ENCODE data around the gene NT5C.
"Not testable (repeated sequence)": the region's sequence is repeated elsewhere in the genome, so short reads cannot be mapped to it uniquely, and the experiment has no call there.

The NT5C gene

GRCh38 chr17:75130632-75131277, 787 bp downstream of the NT5C start:
- DNase-seq (ENCODE audit: low read depth), result no peak
- H3K4me3 ChIP-seq (ENCODE audit: low read length), result peak overlapping the region; percentile 73
- TF ChIP-seq, protein P1, sequence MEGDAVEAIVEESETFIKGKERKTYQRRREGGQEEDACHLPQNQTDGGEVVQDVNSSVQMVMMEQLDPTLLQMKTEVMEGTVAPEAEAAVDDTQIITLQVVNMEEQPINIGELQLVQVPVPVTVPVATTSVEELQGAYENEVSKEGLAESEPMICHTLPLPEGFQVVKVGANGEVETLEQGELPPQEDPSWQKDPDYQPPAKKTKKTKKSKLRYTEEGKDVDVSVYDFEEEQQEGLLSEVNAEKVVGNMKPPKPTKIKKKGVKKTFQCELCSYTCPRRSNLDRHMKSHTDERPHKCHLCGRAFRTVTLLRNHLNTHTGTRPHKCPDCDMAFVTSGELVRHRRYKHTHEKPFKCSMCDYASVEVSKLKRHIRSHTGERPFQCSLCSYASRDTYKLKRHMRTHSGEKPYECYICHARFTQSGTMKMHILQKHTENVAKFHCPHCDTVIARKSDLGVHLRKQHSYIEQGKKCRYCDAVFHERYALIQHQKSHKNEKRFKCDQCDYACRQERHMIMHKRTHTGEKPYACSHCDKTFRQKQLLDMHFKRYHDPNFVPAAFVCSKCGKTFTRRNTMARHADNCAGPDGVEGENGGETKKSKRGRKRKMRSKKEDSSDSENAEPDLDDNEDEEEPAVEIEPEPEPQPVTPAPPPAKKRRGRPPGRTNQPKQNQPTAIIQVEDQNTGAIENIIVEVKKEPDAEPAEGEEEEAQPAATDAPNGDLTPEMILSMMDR (conservative IDR thresholded peaks at IDR 0.05; ENCODE audit: low read depth, low read length), result peak; percentile 73

DNA sequence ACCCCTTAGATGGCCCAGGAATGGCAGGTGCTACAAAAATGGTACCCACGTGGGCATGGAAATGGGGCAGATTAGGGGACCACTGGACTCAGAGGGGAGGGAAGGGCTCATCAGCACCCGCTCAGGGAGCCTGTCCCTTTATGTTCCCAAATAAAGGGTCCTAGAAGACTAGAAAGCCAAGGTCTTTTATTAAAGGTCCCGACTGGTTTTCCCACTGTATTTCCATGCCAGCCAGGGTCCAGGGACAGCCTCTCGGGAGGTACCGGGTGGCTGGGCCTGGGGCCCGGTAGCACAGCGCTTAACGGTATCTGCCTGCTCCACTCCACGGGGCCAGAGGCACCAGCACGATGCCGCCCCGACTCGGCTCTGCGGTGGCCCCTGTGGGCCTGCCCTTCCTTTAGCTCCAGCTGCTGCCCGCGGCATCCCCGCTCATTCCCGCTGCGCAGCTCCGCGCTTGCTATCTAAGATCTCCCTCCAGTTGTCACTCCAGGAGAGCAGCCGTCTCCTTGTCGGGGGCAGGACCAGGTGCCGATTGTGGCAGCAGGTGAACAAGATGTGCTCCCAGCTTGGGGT, 1.4 kb downstream of the NT5C start:
- TF ChIP-seq, protein P1 (conservative IDR thresholded peaks at IDR 0.05; ENCODE audit: low read depth, low read length), result no peak
- H3K4me3 ChIP-seq (ENCODE audit: low read length), result peak overlapping the region; percentile 73
- no peak for DNase-seq (ENCODE audit: low read depth)

- no peak for DNase-seq (ENCODE audit: low read depth)
- TF ChIP-seq, protein P1 (conservative IDR thresholded peaks at IDR 0.05; ENCODE audit: low read depth, low read length), result no peak
- H3K4me3 ChIP-seq (ENCODE audit: low read length), result no peak overlapping the region
Observed at GRCh38 chr17:75129576-75129975, 2.0 kb downstream of the NT5C start.

- TF ChIP-seq, protein P1 (conservative IDR thresholded peaks at IDR 0.05; ENCODE audit: low read depth, low read length), result no peak
- no peak for DNase-seq (ENCODE audit: low read depth)
- H3K4me3 ChIP-seq (ENCODE audit: low read length), result no peak overlapping the region
Observed at GRCh38 chr17:75128694-75129505, 2.6 kb downstream of the NT5C start.

DNA sequence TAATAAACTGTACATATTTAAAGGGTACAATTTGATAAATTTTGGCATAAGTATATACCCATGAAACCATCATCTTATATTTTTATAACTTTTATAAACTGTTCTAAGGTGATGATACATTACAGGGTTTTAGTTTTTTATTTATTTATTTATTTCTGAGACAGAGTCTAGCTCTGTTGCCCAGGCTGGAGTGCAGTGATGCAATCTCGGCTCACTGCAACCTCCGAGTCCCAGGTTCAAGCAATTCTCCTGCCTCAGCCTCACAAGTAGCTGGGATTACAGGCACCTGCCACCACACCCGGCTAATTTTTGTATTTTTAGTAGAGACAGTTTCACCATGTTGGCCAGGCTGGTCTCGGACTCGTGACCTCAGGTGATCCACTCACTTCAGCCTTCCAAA, 3.6 kb downstream of the NT5C start:
- not testable (repeated sequence) for H3K4me3 ChIP-seq (ENCODE audit: low read length)

DNA sequence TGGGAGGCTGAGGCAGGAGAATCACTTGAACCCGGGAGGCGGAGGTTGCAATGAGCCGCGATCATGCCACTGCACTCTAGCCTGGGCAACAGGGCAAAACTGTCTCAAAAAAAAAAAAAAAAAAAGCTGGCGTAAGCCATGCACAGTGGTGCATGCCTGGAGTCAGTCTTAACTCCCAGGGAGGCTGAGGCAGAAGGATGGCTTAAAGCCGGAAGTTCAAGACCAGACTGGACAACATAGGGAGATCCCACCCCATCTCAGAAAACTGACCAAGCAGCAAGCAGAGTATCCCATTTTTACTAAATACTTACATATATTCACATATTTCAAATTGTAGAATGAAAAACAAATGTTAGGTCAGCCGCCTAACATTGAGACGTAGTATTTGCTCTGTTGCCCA, 4.6 kb downstream of the NT5C start:
- no peak for DNase-seq (ENCODE audit: low read depth)
- H3K4me3 ChIP-seq (ENCODE audit: low read length), result no peak overlapping the region

More for the DNA sequence above, 3.6 kb downstream of the NT5C start:
- not testable (repeated sequence) for DNase-seq (ENCODE audit: low read depth)

GRCh38 chr17:75125984-75126383, 5.6 kb downstream of the NT5C start:
- no peak overlapping the region for H3K4me3 ChIP-seq (ENCODE audit: low read length)

More for the DNA sequence above, 4.6 kb downstream of the NT5C start:
- TF ChIP-seq, protein P1 (conservative IDR thresholded peaks at IDR 0.05; ENCODE audit: low read depth, low read length), result no peak

More at GRCh38 chr17:75125984-75126383, 5.6 kb downstream of the NT5C start:
- no peak for DNase-seq (ENCODE audit: low read depth)
- TF ChIP-seq, protein P1 (conservative IDR thresholded peaks at IDR 0.05; ENCODE audit: low read depth, low read length), result no peak

Measured in retinal pigment epithelial cell (primary cell).